KMS-11 (cell line): Measurements from ENCODE around the gene TNIP1.

ENCODE experiments used
- H2AFZ ChIP-seq: fragments of 200-600 bp; sonication (generic); 2 replicates; pipeline ENCODE4 v1.6.1; 2016; ENCODE audit warnings: antibody characterized with exemption, mixed run types, low read depth
- H3K27ac ChIP-seq: fragments of 200-600 bp; sonication (generic); 2 replicates; pipeline ENCODE4 v1.6.1; 2016; ENCODE audit warnings: mild to moderate bottlenecking, mixed run types
- H3K27me3 ChIP-seq: fragments of 200-600 bp; sonication (generic); 2 replicates; pipeline ENCODE4 v1.6.1; 2017; ENCODE audit warnings: mild to moderate bottlenecking, low read depth, mixed run types, moderate library complexity; ENCODE audit not compliant: insufficient read depth
- H3K36me3 ChIP-seq: fragments of 200-600 bp; sonication (generic); 2 replicates; pipeline ENCODE4 v1.6.1; 2017; ENCODE audit warnings: mild to moderate bottlenecking, mixed run types; ENCODE audit not compliant: insufficient read depth
- H3K4me1 ChIP-seq: fragments of 200-600 bp; sonication (generic); 2 replicates; pipeline ENCODE4 v1.6.1; 2016; ENCODE audit warnings: mild to moderate bottlenecking, low read depth, mixed run types; ENCODE audit not compliant: poor library complexity, severe bottlenecking
- H3K4me2 ChIP-seq: fragments of 200-600 bp; sonication (generic); 2 replicates; pipeline ENCODE4 v1.7.0; 2016; ENCODE audit warnings: mild to moderate bottlenecking, mixed run types
- H3K4me3 ChIP-seq: fragments of 200-600 bp; sonication (generic); IDR thresholded peaks from 2 replicates; pipeline ENCODE4 v1.6.1; 2017; ENCODE audit warnings: low read depth, low read length, mixed read lengths; ENCODE audit not compliant: insufficient read depth
- H3K79me2 ChIP-seq: fragments of 200-600 bp; sonication (generic); 2 replicates; pipeline ENCODE4 v1.6.1; 2016; ENCODE audit warnings: low read depth, mixed run types; ENCODE audit not compliant: insufficient read depth
- H3K9ac ChIP-seq: fragments of 200-600 bp; sonication (generic); 2 replicates; pipeline ENCODE4 v1.6.1; 2016; ENCODE audit warnings: mild to moderate bottlenecking, mixed run types
- H4K20me1 ChIP-seq: fragments of 200-600 bp; sonication (generic); 2 replicates; pipeline ENCODE4 v1.6.1; 2016; ENCODE audit warnings: mild to moderate bottlenecking, mixed run types; ENCODE audit not compliant: insufficient read depth
- TF ChIP-seq, protein P1 (sequence below): fragments of 200-600 bp; sonication (generic); conservative IDR thresholded peaks from 2 replicates; pipeline ENCODE4 v1.6.1; 2017; ENCODE audit warnings: low read depth, mild to moderate bottlenecking, antibody characterized with exemption, low read length, moderate library complexity, mixed read lengths

Gene TNIP1

GRCh38 chr5:151058301-151058700 is 22.5 kb downstream of the TNIP1 start:
- TF ChIP-seq, protein P1, sequence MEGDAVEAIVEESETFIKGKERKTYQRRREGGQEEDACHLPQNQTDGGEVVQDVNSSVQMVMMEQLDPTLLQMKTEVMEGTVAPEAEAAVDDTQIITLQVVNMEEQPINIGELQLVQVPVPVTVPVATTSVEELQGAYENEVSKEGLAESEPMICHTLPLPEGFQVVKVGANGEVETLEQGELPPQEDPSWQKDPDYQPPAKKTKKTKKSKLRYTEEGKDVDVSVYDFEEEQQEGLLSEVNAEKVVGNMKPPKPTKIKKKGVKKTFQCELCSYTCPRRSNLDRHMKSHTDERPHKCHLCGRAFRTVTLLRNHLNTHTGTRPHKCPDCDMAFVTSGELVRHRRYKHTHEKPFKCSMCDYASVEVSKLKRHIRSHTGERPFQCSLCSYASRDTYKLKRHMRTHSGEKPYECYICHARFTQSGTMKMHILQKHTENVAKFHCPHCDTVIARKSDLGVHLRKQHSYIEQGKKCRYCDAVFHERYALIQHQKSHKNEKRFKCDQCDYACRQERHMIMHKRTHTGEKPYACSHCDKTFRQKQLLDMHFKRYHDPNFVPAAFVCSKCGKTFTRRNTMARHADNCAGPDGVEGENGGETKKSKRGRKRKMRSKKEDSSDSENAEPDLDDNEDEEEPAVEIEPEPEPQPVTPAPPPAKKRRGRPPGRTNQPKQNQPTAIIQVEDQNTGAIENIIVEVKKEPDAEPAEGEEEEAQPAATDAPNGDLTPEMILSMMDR = no peak
- no peak overlapping the region for H3K9ac ChIP-seq
- H3K79me2 ChIP-seq = no peaks in the 10 kb centered on the region
- no peaks in the 10 kb centered on the region for H4K20me1 ChIP-seq
- no peak overlapping the region for H3K4me2 ChIP-seq
- peaks cover 37% of the 10 kb centered on the region for H3K4me1 ChIP-seq
- no peak overlapping the region for H3K4me3 ChIP-seq
- no peak overlapping the region for H2AFZ ChIP-seq
- no peaks in the 10 kb centered on the region for H3K27me3 ChIP-seq
- no peak overlapping the region for H3K27ac ChIP-seq
- no peaks in the 10 kb centered on the region; the same call in 1 of the 2 replicates for H3K36me3 ChIP-seq

DNA sequence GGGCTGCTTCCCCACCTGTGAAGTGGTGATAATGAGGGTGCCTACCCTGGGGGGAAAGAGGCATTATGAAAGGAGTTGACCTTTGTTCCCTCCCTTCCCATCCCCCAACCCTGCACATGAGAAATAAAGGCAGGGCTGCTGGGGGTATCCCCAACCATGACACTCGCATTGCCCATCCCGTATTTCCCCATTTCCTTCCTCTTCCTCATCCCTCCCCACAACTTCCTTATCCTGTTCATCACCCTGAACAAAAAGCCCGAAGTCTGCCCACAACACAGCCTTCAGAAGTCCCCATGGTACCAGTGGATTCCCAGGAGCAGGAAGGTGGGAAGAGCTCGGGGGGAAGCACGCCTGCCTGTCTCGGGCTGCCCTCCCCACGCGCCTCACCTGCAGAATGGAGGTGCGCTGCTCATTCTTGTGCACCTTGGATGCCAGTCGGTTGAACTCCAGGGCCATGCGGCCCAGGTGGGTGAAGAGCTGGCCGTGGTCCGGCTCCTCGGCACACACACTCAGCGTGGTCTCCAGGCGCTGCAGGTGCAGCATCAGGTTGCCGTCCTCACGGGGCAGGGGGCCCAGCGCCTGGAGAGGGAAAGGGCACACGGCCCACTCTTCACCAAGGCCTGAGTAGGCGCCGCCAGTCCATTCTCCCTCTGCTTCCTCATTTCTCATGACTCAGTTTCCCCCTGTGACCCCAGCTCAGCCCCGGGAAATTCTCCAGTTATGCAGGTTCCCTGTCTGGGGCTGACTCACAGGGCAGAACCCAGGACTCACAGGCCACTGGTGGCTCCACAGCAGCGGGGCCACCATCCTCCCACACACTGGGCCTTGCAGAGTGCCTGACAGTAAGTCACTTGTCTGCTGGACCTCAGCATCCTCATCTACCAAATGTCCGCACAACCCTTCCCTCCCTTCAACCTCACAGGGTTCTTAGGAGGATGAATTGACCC is 24.2 kb downstream of the TNIP1 start:
- Histone ChIP-seq H3K4me1 (peaks cover 29% of the 10 kb centered on the region), H3K36me3 (no peaks in the 10 kb centered on the region), H3K4me2 (no peak overlapping the region), H4K20me1 (no peaks in the 10 kb centered on the region), H3K27me3 (no peaks in the 10 kb centered on the region), H3K9ac (no peak overlapping the region), H3K4me3 (no peak overlapping the region), H3K79me2 (no peaks in the 10 kb centered on the region), H3K27ac (no peak overlapping the region), H2AFZ (no peak overlapping the region)
- TF ChIP-seq, protein P1 = no peak

GRCh38 chr5:151055336-151055735 is 25.5 kb downstream of the TNIP1 start:
- Histone ChIP-seq H3K9ac (no peak overlapping the region), H3K27ac (no peak overlapping the region), H2AFZ (no peak overlapping the region), H3K4me1 (peaks cover 23% of the 10 kb centered on the region), H3K4me2 (no peak overlapping the region), H3K4me3 (no peak overlapping the region), H4K20me1 (no peaks in the 10 kb centered on the region), H3K36me3 (no peaks in the 10 kb centered on the region), H3K79me2 (no peaks in the 10 kb centered on the region), H3K27me3 (no peaks in the 10 kb centered on the region)
- TF ChIP-seq, protein P1 = no peak

DNA sequence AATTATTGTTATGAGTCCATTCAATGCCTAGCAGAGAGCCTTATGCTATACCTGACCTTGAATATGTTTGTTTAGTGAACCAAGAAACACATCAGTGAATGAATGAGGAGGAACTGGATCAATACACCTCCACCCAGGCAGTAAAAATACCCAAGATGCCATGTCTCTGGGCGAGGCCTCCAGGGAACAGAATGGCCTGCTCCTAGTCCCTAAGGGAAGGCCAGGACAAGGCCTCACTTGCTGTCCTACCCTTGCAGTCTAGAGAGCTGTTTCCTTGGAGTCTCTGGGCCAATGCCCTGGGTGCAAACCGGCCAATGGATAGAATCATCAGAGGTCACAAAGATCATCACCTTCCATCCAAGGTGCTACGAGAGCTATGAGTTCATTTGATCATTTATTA is 26.1 kb downstream of the TNIP1 start:
- Histone ChIP-seq H3K4me1 (peaks cover 17% of the 10 kb centered on the region), H3K4me3 (no peak overlapping the region), H3K79me2 (no peaks in the 10 kb centered on the region), H4K20me1 (no peaks in the 10 kb centered on the region), H3K9ac (no peak overlapping the region), H3K27ac (no peak overlapping the region), H3K4me2 (no peak overlapping the region), H2AFZ (no peak overlapping the region), H3K27me3 (no peaks in the 10 kb centered on the region), H3K36me3 (no peaks in the 10 kb centered on the region)
- TF ChIP-seq, protein P1 = no peak
